CD4-positive, alpha-beta T cell treated with Interleukin-17A for 4 hours (primary cell): ENCODE measurements around the gene RIMKLB.
"Not testable (repeated sequence)": the region's sequence is repeated elsewhere in the genome, so short reads cannot be mapped to it uniquely, and the experiment has no call there.

ENCODE experiments used
- DNase-seq: peaks from one replicate; pipeline ENCODE4 v3.0.0-alpha.2; 2020; ENCODE audit warnings: mixed read lengths

RIMKLB gene

DNA sequence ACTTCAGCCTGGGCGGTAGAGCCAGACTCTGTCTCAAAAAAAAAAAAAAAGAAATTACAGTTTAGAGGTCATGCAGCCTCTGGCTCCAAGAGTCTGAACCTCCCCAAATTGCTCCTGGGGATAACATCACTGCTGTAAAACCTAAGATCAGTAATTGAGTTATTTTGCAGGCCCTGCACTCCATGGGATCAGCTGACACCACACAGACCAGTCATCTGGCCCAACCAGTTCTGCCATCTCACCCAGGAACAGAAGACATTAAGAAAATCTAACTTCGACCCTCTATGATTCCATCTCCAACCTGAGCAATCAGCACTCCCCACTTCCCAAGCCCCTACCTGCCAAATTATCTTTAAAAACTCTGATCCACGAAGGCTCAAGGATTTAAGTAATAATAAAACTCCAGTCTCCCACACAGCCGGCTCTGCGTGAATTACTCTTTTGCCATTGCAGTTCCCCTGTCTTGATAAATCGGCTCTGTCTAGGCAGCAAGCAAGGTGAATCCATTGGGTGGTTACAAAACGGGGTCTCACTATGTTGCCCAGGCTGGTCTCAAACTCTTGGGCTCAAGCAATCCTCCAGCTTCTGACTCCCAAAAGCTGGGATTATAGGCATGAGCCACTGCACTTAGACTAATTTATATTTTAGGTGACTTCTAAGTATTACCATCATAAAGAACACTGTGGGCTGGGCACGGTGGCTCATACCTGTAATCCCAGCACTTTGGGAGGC lies 123.1 kb downstream of the RIMKLB start:
- DNase-seq: not testable (repeated sequence)

GRCh38 chr12:8821591-8821990 lies 123.8 kb downstream of the RIMKLB start:
- DNase-seq: no peak

- DNase-seq: no peak
Measured at GRCh38 chr12:8822298-8822697, 124.5 kb downstream of the RIMKLB start, which contains the start of gene A2ML1. A2ML1 (plus strand) TSS chr12:8822621; CDS start chr12:8822652, 31 bp downstream.

DNA sequence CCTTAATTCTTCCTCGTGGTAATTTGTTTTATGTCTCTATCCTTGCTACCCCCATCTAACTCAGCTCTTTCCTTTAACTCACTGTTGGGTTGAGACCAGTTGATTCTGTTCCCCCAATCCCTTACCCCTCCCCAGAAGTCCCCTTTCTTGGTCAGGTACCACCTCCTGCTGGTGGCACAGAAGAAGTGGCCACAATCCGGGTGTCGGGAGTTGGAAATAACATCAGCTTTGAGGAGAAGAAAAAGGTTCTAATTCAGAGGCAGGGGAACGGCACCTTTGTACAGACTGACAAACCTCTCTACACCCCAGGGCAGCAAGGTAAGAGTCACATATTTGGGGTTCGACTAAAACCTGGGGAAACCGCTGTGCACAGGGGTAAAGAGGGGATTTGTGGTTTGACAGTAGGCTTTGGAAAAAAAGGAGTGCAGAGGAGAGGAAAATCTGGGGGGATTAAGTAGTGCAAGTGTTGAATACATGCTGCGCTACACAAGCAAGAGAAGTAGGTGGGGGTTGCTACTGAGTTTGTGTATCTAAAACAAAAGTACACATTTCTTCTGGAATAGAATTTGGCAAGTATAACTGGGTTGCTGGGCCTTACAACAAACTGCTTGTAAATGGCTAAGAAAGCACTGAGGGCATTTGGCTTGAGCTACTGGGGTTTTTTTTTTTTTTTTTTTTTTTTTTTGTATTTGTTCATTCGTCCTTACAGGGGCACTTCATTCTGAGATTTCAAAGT lies 125.9 kb downstream of the RIMKLB start:
- DNase-seq: peak; percentile 7

DNA sequence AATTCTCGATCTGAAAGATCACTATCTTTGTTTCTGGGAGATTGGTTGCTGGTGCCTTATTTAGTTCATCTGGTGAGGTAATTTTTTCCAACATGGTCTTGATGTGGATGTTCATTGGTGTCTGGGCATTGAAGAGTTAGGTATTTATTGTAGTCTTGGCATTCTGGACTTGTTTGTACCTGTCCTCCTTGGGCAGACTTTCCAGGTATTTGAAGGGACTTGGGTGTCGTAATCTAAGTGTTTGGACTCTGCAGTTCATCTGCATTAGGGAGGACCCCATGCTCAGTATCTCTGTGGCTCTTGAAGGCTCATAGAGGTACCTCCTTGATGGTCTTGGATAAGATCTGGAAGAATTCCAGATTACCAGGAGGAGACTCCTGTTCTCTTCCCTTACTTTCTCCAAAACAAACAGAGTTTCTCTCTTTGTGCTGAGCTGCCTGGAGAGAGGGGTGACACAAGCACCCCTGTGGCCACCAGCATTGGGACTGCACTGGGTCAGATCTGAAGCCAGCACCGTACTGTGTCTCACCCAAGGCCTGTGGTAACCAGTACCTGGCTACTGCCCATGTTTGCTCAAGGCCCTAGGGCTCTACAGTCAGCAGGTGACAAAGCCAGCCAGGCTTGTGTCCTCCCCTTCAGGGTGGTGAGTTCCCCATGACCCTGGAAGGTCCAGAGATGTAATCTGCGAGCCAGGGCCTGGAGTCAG lies 129.9 kb downstream of the RIMKLB start:
- no peak for DNase-seq

- DNase-seq: no peak
Measured at GRCh38 chr12:8828257-8829124, 130.7 kb downstream of the RIMKLB start.

DNA sequence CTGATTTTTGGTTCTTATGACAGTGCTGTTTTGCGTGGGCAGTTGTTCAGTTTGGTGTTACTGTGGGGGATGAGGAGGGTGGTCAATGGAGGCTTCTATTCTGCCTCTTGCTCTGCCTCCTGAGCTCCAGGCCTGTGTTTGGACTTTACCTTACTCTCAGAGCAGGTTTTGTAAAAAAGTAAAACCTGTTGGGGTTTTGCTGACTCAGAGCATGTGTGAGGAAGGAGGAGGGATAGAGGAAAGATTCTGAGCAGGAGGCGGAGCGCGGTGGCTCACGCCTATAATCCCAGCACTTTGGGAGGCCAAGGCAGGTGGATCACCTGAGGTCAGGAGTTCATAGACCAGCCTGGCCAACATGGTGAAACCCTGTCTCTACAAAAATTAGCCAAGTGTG lies 131.3 kb downstream of the RIMKLB start:
- no peak for DNase-seq

GRCh38 chr12:8829621-8830020 lies 131.8 kb downstream of the RIMKLB start:
- no peak for DNase-seq

DNA sequence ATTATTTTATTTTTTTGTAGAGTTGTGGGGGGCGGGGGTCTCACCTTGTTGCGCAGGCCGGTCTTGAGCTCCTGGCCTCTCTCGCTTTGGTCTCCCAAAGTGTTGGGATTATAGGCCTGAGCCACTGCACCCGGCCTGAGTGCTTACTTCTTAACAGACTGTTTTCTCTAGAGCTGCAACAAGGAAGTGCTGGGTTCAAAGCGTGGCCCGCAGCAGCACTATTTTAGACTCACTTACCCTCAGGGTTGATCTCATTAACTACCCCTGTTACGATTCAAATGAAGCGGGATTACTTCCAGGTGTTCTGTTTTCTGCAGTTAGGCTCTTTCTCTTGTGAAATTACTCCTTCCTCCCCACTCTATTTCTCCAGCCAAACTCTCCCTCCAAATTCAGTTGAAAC lies 133.3 kb downstream of the RIMKLB start:
- DNase-seq: no peak

DNA sequence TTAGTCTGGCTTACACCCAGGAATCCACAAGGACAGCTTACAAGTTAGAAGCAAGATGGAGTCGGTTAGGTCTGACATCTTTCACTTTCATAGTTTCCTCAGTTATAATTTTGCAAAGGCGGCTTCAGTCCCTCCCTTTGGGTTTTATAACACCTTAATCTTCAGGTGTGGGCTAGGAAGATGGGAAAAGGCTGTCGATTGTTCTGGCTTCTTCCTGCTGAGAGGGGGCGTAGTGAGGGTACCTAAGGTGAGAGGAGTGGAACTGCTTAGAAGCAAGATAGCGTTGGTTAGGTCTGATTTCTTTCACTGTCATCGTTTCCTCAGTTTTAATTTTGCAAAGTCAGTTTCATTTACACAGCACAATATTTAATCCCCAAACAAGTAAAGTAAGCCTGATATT lies 134.7 kb downstream of the RIMKLB start:
- DNase-seq: no peak
